Nephron progenitor cell (in vitro differentiated cells): ENCODE measurements around the gene RSAD1.

Experiments
- DNase-seq: peaks from one replicate; pipeline ENCODE4 v3.0.0; 2021
- H3K27ac Mint-ChIP-seq: 2 replicates; pipeline ENCODE4 v1.8.0; 2021; ENCODE audit warnings: mild to moderate bottlenecking, moderate library complexity, mixed read lengths
- H3K27me3 Mint-ChIP-seq: 2 replicates; pipeline ENCODE4 v1.8.0; 2021; ENCODE audit warnings: mild to moderate bottlenecking, low read depth, mixed read lengths; ENCODE audit not compliant: poor library complexity
- H3K36me3 Mint-ChIP-seq: 2 replicates; pipeline ENCODE4 v1.8.0; 2021; ENCODE audit warnings: low read depth, mixed read lengths
- H3K4me1 Mint-ChIP-seq: 2 replicates; pipeline ENCODE4 v1.8.0; 2021; ENCODE audit warnings: mixed read lengths
- H3K4me3 Mint-ChIP-seq: 2 replicates; pipeline ENCODE4 v1.8.0; 2021; ENCODE audit warnings: mild to moderate bottlenecking, moderate library complexity, mixed read lengths
- H3K9me3 Mint-ChIP-seq: 2 replicates; pipeline ENCODE4 v1.8.0; 2021; ENCODE audit warnings: mild to moderate bottlenecking, moderate library complexity, mixed read lengths
- CTCF ChIP-seq: fragments of 200-600 bp; sonication (generic); IDR thresholded peaks from 2 replicates; pipeline ENCODE4 v1.5.0; 2021; ENCODE audit warnings: antibody characterized with exemption

Gene RSAD1

GRCh38 chr17:50468304-50469207, 10.1 kb upstream of the RSAD1 start, which contains the start of gene CHAD:
Gene CHAD, minus strand, starts transcription at chr17:50468880. Its CDS starts 67 bp downstream, at chr17:50468813.
- peak within 1 kb of the TSS; percentile 72 for H3K4me3 Mint-ChIP-seq
- TF ChIP-seq CTCF = no peak
- peaks cover 23% of the 10 kb centered on the region for H3K4me1 Mint-ChIP-seq
- peak; percentile 39 for DNase-seq
- no peaks in the 10 kb centered on the region for H3K9me3 Mint-ChIP-seq
- peaks cover 88% of the 10 kb centered on the region for H3K27me3 Mint-ChIP-seq
- H3K27ac Mint-ChIP-seq = no peak within 1 kb of the TSS
- peaks cover 31% of the 10 kb centered on the region for H3K36me3 Mint-ChIP-seq

- TF ChIP-seq CTCF = no peak
- DNase-seq = peak; percentile 39
- peaks cover 23% of the 10 kb centered on the region for H3K4me1 Mint-ChIP-seq
- H3K27ac Mint-ChIP-seq = no peak overlapping the region
- peak overlapping the region; percentile 50 for H3K4me3 Mint-ChIP-seq
- no peaks in the 10 kb centered on the region for H3K9me3 Mint-ChIP-seq
- H3K27me3 Mint-ChIP-seq = peaks cover 93% of the 10 kb centered on the region
- peaks cover 35% of the 10 kb centered on the region for H3K36me3 Mint-ChIP-seq
These were observed 9.5 kb upstream of the RSAD1 start for GRCh38 chr17:50469208-50469605.

GRCh38 chr17:50469671-50470305, 8.9 kb upstream of the RSAD1 start:
- Mint-ChIP-seq H3K4me3 (peak overlapping the region; percentile 50), H3K9me3 (no peaks in the 10 kb centered on the region), H3K4me1 (peaks cover 23% of the 10 kb centered on the region), H3K27ac (no peak overlapping the region), H3K36me3 (peaks cover 40% of the 10 kb centered on the region), H3K27me3 (peaks cover 93% of the 10 kb centered on the region)
- no peak for DNase-seq
- no peak for TF ChIP-seq CTCF

- Mint-ChIP-seq H3K4me3 (peak overlapping the region; percentile 58), H3K36me3 (peaks cover 40% of the 10 kb centered on the region), H3K4me1 (peaks cover 23% of the 10 kb centered on the region), H3K9me3 (no peaks in the 10 kb centered on the region), H3K27me3 (peaks cover 93% of the 10 kb centered on the region), H3K27ac (no peak overlapping the region)
- DNase-seq = no peak
- no peak for TF ChIP-seq CTCF
These were observed 8.2 kb upstream of the RSAD1 start for GRCh38 chr17:50470426-50470825.

GRCh38 chr17:50471009-50471905, 7.4 kb upstream of the RSAD1 start:
- H3K4me1 Mint-ChIP-seq = peaks cover 25% of the 10 kb centered on the region
- peak overlapping the region; percentile 19 for H3K4me3 Mint-ChIP-seq
- no peak for TF ChIP-seq CTCF
- no peaks in the 10 kb centered on the region for H3K9me3 Mint-ChIP-seq
- no peak overlapping the region for H3K27ac Mint-ChIP-seq
- no peak for DNase-seq
- peaks cover 93% of the 10 kb centered on the region for H3K27me3 Mint-ChIP-seq
- peaks cover 37% of the 10 kb centered on the region for H3K36me3 Mint-ChIP-seq
